Measurements from ENCODE around the gene CACNA1D.

DNA sequence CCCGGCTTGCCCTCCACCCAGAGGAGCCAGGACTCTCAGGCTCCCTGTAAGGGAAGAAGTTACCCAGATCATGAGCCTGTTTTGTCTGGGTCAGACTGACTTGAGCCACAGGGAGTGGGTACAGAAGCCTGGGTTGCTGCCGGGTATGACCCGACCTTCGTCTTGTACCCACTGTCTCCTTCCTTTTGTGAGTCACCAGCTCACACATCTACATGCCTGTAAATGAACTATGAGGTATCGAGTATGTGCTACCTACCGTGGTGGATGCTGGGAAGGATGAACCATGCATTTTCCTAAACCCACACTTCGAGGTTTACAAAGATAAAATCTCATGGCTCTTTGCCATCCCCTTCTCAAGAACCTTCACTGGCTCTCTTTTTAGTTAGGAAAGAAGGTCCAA is 56.9 kb downstream of the CACNA1D start:
- TF ChIP-seq CTCF (IDR thresholded peaks at IDR 0.05; ENCODE audit: poor library complexity) (no peak), EZH2 (IDR thresholded peaks at IDR 0.05; ENCODE audit: borderline replicate concordance) (no peak)
